DND-41 (cell line): ENCODE results near the gene FNBP1.

ENCODE experiments used
- CTCF ChIP-seq: IDR thresholded peaks from 2 replicates; pipeline ENCODE4 v1.5.1; 2012; ENCODE audit warnings: borderline replicate concordance, low read length, moderate library complexity, mild to moderate bottlenecking; ENCODE audit not compliant: poor library complexity, severe bottlenecking; ENCODE audit errors: extremely low read depth
- EZH2 ChIP-seq: IDR thresholded peaks from 3 replicates; pipeline ENCODE4 v1.6.1; 2012; ENCODE audit warnings: borderline replicate concordance, low read depth, mild to moderate bottlenecking, moderate library complexity, low read length, inconsistent platforms; ENCODE audit not compliant: severe bottlenecking

DNA sequence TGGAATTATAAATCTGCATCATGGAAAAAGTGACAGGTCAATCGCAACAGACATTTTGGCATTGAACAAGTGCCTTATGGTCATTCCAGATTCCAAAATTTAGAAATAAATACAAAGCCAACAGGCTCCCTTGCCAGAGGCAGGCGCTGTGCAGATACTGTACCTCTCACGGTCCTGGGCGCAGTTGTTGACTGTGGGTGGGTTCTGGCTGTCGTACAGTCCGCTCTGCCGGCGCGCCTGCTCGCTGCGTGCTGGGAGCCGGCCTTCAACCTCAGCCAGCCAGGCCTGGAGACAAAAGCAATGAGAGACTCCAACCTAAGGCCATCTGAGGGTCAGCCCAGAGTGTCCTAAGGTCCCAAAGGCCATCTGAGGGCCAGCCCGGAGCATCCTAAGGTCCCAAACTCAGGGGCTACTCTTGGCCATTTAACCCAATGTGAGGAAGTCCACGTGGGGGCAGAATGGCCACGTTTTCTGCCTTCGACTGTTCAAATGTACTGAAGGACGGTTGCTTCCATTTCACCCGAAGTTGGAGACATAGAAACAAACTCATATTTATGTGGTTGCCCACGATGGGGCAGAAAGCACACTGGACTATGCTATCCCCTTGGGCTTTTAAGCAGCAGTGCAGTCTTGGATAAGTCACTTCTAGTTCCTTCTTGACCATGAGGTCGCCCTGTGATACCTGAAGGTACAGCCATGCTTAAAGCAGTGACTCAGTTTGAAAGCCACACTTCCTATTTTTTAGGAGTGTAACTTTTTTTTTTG, 142.5 kb downstream of the FNBP1 start:
- TF ChIP-seq CTCF (no peak), EZH2 (no peak)
